SK-N-SH treated with all-trans-retinoic acid at 6 μM for 48 hours (cell line): ENCODE measurements around the gene LYZ.

ENCODE experiments used
- ATAC-seq: fragments of 200-7000 bp; cut with Tn5 transposase; 3 replicates; pipeline ENCODE4 v1.9.1; 2020; ENCODE audit warnings: mild to moderate bottlenecking, moderate library complexity
- ARNTL ChIP-seq: fragments of 450-650 bp; formaldehyde crosslinking; IDR thresholded peaks from 2 replicates; pipeline ENCODE4 v1.5.0; 2020; ENCODE audit warnings: low read depth, mild to moderate bottlenecking, moderate library complexity, borderline replicate concordance
- CSDC2 ChIP-seq: fragments of 250-450 bp; sonication (Bioruptor Pico); IDR thresholded peaks from 2 replicates; pipeline ENCODE4 v1.5.0; 2020; ENCODE audit warnings: mild to moderate bottlenecking, moderate library complexity
- ESRRG ChIP-seq: fragments of 250-450 bp; sonication (Bioruptor Pico); IDR thresholded peaks from 2 replicates; pipeline ENCODE4 v1.6.1; 2021; ENCODE audit warnings: mild to moderate bottlenecking
- GLIS3 ChIP-seq: fragments of 250-450 bp; sonication (Bioruptor Pico); IDR thresholded peaks from 2 replicates; pipeline ENCODE4 v1.5.0; 2020; ENCODE audit warnings: mild to moderate bottlenecking, moderate library complexity
- ISL1 ChIP-seq: fragments of 250-450 bp; sonication (Bioruptor Pico); IDR thresholded peaks from 2 replicates; pipeline ENCODE4 v2.1.2; 2022; ENCODE audit warnings: mild to moderate bottlenecking, moderate library complexity
- OSR1 ChIP-seq: fragments of 250-450 bp; sonication (Bioruptor Pico); IDR thresholded peaks from 2 replicates; pipeline ENCODE4 v1.8.0; 2022; ENCODE audit warnings: moderate library complexity, mild to moderate bottlenecking, inconsistent platforms
- PPARA ChIP-seq: fragments of 250-450 bp; sonication (Bioruptor Pico); IDR thresholded peaks from 2 replicates; pipeline ENCODE4 v1.5.0; 2020; ENCODE audit warnings: mild to moderate bottlenecking, borderline replicate concordance
- RARB ChIP-seq: fragments of 250-450 bp; sonication (Bioruptor Pico); IDR thresholded peaks from 2 replicates; pipeline ENCODE4 v1.8.0; 2021; ENCODE audit warnings: mild to moderate bottlenecking, moderate library complexity
- SNAI2 ChIP-seq: fragments of 250-450 bp; sonication (Bioruptor Pico); IDR thresholded peaks from 2 replicates; pipeline ENCODE4 v1.5.0; 2020; ENCODE audit warnings: mild to moderate bottlenecking, moderate library complexity
- TCF4 ChIP-seq: fragments of 250-450 bp; sonication (Bioruptor Pico); IDR thresholded peaks from 2 replicates; pipeline ENCODE4 v1.8.0; 2021; ENCODE audit warnings: mild to moderate bottlenecking, moderate library complexity, borderline replicate concordance
- ZC3H10 ChIP-seq: fragments of 250-450 bp; sonication (Bioruptor Pico); IDR thresholded peaks from 2 replicates; pipeline ENCODE4 v1.5.1; 2021; ENCODE audit warnings: mild to moderate bottlenecking, moderate library complexity
- ZFP3 ChIP-seq: fragments of 250-450 bp; sonication (Bioruptor Pico); IDR thresholded peaks from 2 replicates; pipeline ENCODE4 v1.5.0; 2020; ENCODE audit warnings: mild to moderate bottlenecking, moderate library complexity
- ZFP30 ChIP-seq: fragments of 450-650 bp; formaldehyde crosslinking; IDR thresholded peaks from 2 replicates; pipeline ENCODE4 v1.5.0; 2022; ENCODE audit warnings: mild to moderate bottlenecking, moderate library complexity
- ZNF565 ChIP-seq: fragments of 450-650 bp; formaldehyde crosslinking; conservative IDR thresholded peaks from 2 replicates; pipeline ENCODE4 v1.5.0; 2020; ENCODE audit warnings: low read depth, mild to moderate bottlenecking, moderate library complexity
- ZNF70 ChIP-seq: fragments of 450-650 bp; formaldehyde crosslinking; IDR thresholded peaks from 2 replicates; pipeline ENCODE4 v1.5.0; 2020; ENCODE audit warnings: mild to moderate bottlenecking, moderate library complexity
- ZNF8 ChIP-seq: fragments of 450-650 bp; formaldehyde crosslinking; IDR thresholded peaks from 2 replicates; pipeline ENCODE4 v1.5.0; 2020; ENCODE audit warnings: mild to moderate bottlenecking, moderate library complexity
- TF ChIP-seq, protein P1 (sequence below): fragments of 250-450 bp; sonication (Bioruptor Pico); IDR thresholded peaks from 2 replicates; pipeline ENCODE4 v1.8.0; 2021; ENCODE audit warnings: low read depth, mild to moderate bottlenecking, moderate library complexity, borderline replicate concordance
- TF ChIP-seq, protein P2 (sequence below): fragments of 250-450 bp; sonication (Bioruptor Pico); IDR thresholded peaks from 2 replicates; pipeline ENCODE4 v1.8.0; 2020; ENCODE audit warnings: mild to moderate bottlenecking, moderate library complexity, borderline replicate concordance
- TF ChIP-seq, protein P3 (sequence below): fragments of 250-450 bp; sonication (Bioruptor Pico); IDR thresholded peaks from 2 replicates; pipeline ENCODE4 v1.5.0; 2020; ENCODE audit warnings: mild to moderate bottlenecking, moderate library complexity
- TF ChIP-seq, protein P4 (sequence below): fragments of 250-450 bp; sonication (Bioruptor Pico); IDR thresholded peaks from 2 replicates; pipeline ENCODE4 v1.5.1; 2020; ENCODE audit warnings: low read depth, mild to moderate bottlenecking, moderate library complexity

The LYZ gene

DNA sequence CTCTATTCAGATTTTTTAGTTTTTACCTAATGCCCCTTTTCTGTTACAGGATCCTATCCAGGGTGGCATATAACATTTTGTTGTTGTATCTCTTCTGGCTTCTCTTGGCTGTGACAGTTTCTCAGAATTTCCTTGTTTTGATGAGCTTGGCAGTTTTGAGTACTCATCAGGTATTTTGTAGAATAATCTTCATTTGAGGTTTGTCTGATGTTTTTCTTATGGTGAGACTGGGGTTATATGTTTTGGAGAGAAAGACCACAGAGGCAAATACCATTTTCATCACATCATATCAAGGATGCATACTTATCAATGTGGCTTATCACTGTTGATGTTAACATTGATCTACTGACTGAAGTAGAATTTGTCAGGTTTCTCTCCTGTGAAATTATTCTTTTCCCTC lies 14.0 kb upstream of the LYZ start:
- ATAC-seq, result no peak
- TF ChIP-seq OSR1 (no peak), ZC3H10 (CRISPR knock-in tag) (no peak), GLIS3 (CRISPR knock-in tag) (no peak), RARB (CRISPR knock-in tag) (no peak), ESRRG (CRISPR knock-in tag) (no peak), TCF4 (CRISPR knock-in tag) (no peak), ZFP3 (CRISPR knock-in tag) (no peak)
- TF ChIP-seq, protein P1, sequence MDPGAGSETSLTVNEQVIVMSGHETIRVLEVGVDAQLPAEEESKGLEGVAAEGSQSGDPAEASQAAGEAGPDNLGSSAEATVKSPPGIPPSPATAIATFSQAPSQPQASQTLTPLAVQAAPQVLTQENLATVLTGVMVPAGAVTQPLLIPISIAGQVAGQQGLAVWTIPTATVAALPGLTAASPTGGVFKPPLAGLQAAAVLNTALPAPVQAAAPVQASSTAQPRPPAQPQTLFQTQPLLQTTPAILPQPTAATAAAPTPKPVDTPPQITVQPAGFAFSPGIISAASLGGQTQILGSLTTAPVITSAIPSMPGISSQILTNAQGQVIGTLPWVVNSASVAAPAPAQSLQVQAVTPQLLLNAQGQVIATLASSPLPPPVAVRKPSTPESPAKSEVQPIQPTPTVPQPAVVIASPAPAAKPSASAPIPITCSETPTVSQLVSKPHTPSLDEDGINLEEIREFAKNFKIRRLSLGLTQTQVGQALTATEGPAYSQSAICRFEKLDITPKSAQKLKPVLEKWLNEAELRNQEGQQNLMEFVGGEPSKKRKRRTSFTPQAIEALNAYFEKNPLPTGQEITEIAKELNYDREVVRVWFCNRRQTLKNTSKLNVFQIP (CRISPR knock-in tag), result no peak

DNA sequence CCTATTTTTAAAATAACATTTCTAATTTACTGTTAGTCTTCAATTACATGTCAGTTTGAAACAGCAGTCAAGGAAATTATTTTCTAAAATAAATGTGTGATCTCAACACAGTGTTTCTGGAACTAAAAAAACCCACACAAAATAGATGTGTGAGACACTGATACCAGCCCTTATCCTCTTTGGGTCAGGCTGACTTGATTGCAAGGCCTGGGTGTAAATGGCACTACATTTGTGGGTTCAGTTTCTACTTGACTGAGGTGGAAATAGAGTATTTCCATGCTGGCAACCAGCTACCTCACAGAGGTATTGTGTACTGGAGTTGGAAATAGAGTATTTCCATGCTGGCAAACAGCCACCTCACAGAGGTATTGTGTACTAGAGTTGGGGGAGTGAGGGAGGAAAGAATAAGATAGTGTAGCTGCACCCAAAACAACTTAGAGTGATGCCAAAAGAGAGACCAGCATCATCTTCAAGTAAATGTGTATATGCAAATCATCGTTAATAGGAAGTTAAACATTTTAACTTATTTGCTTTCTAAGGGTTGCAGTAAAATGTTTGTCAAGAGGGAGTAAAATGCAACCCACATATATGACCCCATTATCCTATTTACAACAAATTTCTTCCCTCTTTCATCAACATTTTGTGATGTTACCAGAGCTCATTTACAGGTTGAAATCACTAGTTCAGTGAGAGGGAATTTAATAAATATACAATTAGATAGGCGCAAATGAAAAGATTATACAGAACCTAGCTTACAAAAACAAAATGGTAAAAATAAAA lies 10.7 kb upstream of the LYZ start:
- no peak for TF ChIP-seq ZNF8 (CRISPR knock-in tag)
- TF ChIP-seq ARNTL (CRISPR knock-in tag), result no peak
- no peak for TF ChIP-seq ESRRG (CRISPR knock-in tag)
- no peak for TF ChIP-seq TCF4 (CRISPR knock-in tag)
- TF ChIP-seq PPARA (CRISPR knock-in tag), result no peak
- TF ChIP-seq ZC3H10 (CRISPR knock-in tag), result no peak
- no peak for TF ChIP-seq RARB (CRISPR knock-in tag)
- TF ChIP-seq, protein P2, sequence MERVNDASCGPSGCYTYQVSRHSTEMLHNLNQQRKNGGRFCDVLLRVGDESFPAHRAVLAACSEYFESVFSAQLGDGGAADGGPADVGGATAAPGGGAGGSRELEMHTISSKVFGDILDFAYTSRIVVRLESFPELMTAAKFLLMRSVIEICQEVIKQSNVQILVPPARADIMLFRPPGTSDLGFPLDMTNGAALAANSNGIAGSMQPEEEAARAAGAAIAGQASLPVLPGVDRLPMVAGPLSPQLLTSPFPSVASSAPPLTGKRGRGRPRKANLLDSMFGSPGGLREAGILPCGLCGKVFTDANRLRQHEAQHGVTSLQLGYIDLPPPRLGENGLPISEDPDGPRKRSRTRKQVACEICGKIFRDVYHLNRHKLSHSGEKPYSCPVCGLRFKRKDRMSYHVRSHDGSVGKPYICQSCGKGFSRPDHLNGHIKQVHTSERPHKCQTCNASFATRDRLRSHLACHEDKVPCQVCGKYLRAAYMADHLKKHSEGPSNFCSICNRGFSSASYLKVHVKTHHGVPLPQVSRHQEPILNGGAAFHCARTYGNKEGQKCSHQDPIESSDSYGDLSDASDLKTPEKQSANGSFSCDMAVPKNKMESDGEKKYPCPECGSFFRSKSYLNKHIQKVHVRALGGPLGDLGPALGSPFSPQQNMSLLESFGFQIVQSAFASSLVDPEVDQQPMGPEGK, result no peak
- no peak for TF ChIP-seq OSR1
- TF ChIP-seq, protein P1 (CRISPR knock-in tag), result no peak
- no peak for ATAC-seq

DNA sequence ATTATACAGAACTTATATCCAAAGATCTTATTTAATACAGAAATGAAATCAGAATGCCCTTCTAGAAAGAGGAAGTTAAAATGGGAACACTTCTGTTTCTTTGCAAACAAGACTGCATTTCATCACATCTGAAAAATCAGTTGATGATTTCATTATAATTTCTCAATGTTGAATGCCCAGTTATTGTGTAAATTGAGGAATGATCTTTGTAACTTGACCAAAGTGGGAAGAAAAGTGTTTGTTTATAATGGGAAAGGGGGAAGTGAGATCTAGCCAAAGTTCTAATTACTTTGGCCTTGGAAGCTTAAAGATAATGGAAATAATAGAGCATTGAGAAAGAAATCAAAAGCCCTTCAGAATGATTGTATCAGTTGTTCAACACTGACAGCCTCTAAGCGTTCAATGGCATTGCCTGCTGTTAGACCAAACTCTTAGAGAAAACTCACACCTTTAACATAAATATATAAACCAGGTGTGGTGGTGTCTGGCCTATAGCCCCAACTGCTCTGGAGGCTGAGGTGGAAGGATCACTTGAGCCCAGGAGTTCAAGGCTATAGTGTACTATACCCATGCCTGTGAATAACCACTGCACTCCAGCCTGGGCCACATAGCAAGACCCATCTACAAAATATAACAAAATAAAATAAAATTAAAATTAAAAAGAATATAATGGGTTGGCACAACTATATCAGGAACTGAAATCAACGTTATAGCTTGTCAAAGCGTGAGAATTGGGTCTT lies 9.9 kb upstream of the LYZ start:
- ATAC-seq, result no peak
- TF ChIP-seq ZFP30 (no peak), ZNF565 (CRISPR knock-in tag) (no peak), ZNF8 (CRISPR knock-in tag) (no peak), ZFP3 (CRISPR knock-in tag) (no peak), TCF4 (CRISPR knock-in tag) (no peak), ZNF70 (no peak), RARB (CRISPR knock-in tag) (no peak), CSDC2 (no peak), SNAI2 (CRISPR knock-in tag) (no peak), OSR1 (no peak), ZC3H10 (CRISPR knock-in tag) (no peak), ESRRG (CRISPR knock-in tag) (no peak), ISL1 (CRISPR knock-in tag) (no peak), ARNTL (CRISPR knock-in tag) (no peak)
- TF ChIP-seq, protein P2, result no peak
- TF ChIP-seq, protein P3, sequence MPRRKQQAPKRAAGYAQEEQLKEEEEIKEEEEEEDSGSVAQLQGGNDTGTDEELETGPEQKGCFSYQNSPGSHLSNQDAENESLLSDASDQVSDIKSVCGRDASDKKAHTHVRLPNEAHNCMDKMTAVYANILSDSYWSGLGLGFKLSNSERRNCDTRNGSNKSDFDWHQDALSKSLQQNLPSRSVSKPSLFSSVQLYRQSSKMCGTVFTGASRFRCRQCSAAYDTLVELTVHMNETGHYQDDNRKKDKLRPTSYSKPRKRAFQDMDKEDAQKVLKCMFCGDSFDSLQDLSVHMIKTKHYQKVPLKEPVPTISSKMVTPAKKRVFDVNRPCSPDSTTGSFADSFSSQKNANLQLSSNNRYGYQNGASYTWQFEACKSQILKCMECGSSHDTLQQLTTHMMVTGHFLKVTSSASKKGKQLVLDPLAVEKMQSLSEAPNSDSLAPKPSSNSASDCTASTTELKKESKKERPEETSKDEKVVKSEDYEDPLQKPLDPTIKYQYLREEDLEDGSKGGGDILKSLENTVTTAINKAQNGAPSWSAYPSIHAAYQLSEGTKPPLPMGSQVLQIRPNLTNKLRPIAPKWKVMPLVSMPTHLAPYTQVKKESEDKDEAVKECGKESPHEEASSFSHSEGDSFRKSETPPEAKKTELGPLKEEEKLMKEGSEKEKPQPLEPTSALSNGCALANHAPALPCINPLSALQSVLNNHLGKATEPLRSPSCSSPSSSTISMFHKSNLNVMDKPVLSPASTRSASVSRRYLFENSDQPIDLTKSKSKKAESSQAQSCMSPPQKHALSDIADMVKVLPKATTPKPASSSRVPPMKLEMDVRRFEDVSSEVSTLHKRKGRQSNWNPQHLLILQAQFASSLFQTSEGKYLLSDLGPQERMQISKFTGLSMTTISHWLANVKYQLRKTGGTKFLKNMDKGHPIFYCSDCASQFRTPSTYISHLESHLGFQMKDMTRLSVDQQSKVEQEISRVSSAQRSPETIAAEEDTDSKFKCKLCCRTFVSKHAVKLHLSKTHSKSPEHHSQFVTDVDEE (CRISPR knock-in tag), result no peak
- TF ChIP-seq, protein P1 (CRISPR knock-in tag), result no peak
- TF ChIP-seq, protein P4, sequence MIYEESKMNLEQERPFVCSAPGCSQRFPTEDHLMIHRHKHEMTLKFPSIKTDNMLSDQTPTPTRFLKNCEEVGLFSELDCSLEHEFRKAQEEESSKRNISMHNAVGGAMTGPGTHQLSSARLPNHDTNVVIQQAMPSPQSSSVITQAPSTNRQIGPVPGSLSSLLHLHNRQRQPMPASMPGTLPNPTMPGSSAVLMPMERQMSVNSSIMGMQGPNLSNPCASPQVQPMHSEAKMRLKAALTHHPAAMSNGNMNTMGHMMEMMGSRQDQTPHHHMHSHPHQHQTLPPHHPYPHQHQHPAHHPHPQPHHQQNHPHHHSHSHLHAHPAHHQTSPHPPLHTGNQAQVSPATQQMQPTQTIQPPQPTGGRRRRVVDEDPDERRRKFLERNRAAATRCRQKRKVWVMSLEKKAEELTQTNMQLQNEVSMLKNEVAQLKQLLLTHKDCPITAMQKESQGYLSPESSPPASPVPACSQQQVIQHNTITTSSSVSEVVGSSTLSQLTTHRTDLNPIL (CRISPR knock-in tag), result no peak
